GM21360 (cell line): ENCODE results near the gene CIAO3.

Experiments used
- ATAC-seq: cut with Tn5 transposase; IDR thresholded peaks from one replicate; pipeline ENCODE4 v1.9.1; 2021; ENCODE audit warnings: mild to moderate bottlenecking, moderate library complexity; ENCODE audit not compliant: unreplicated experiment

CIAO3 gene

GRCh38 chr16:679814-680624, 60.8 kb downstream of the CIAO3 start, which contains the start of gene STUB1:
TSS of gene STUB1 (plus strand) at chr16:680410. CDS start at chr16:680526, 116 bp downstream.
- peak; percentile 31 for ATAC-seq
